ENCODE measurements around the gene OR2V1. TPM values are rescaled to one million over a fixed set of nuclear protein-coding genes. Genes with fewer than 3 reads are reported as not detected.
"Not testable (repeated sequence)": the region's sequence is repeated elsewhere in the genome, so short reads cannot be mapped to it uniquely, and the experiment has no call there.

OR2V1 gene
- total RNA-seq, 1 donor from 2014 or later = not detected

- Histone ChIP-seq H3K4me3 (no peak overlapping the region), H3K27ac (no peak overlapping the region), H4K20me1 (ENCODE audit: low read depth) (no peaks in the 10 kb centered on the region), H3K79me2 (ENCODE audit: low read depth) (no peaks in the 10 kb centered on the region), H3K4me1 (no peaks in the 10 kb centered on the region), H3K4me2 (no peak overlapping the region), H3K27me3 (peaks cover 3% of the 10 kb centered on the region), H3K9me3 (ENCODE audit: low read depth) (no peaks in the 10 kb centered on the region), H3K9ac (no peak overlapping the region), H2AFZ (replicated peaks) (peak overlapping the region; percentile 21), H3F3A (ENCODE audit: low read depth) (no peaks in the 10 kb centered on the region), H3K36me3 (no peaks in the 10 kb centered on the region)
- TF ChIP-seq EZH2 (IDR thresholded peaks at IDR 0.05) = no peak
- TF ChIP-seq EZH2phosphoT487 (IDR thresholded peaks at IDR 0.05) = no peak
- TF ChIP-seq CTCF (IDR thresholded peaks at IDR 0.05) = no peak
- Mint-ChIP-seq H3K4me3 (no peak overlapping the region), H3K27me3 (ENCODE audit: insufficient read depth, low read depth) (peaks cover 18% of the 10 kb centered on the region), H3K36me3 (no peaks in the 10 kb centered on the region), H3K27ac (no peak overlapping the region), H3K9me3 (peaks cover 6% of the 10 kb centered on the region), H3K4me1 (no peaks in the 10 kb centered on the region)
- DNase-seq (ENCODE audit: low spot score) = no peak
These were observed 19.1 kb upstream of the OR2V1 start for GRCh38 chr5:181149806-181150733.

- H3K9me3 Mint-ChIP-seq = peaks cover 10% of the 10 kb centered on the region
- Histone ChIP-seq H3F3A (ENCODE audit: low read depth) (no peaks in the 10 kb centered on the region), H3K27me3 (peaks cover 3% of the 10 kb centered on the region), H3K79me2 (ENCODE audit: low read depth) (no peaks in the 10 kb centered on the region), H3K27ac (no peak overlapping the region), H3K4me3 (no peak overlapping the region), H3K4me2 (no peak overlapping the region), H2AFZ (replicated peaks) (no peak overlapping the region), H3K9me3 (ENCODE audit: low read depth) (no peaks in the 10 kb centered on the region), H4K20me1 (ENCODE audit: low read depth) (no peaks in the 10 kb centered on the region), H3K9ac (no peak overlapping the region), H3K36me3 (no peaks in the 10 kb centered on the region), H3K4me1 (no peaks in the 10 kb centered on the region)
- H3K36me3 Mint-ChIP-seq = no peaks in the 10 kb centered on the region
- no peaks in the 10 kb centered on the region for H3K4me1 Mint-ChIP-seq
- DNase-seq (ENCODE audit: low spot score) = no peak
- TF ChIP-seq CTCF (IDR thresholded peaks at IDR 0.05) = no peak
- no peak for TF ChIP-seq EZH2phosphoT487 (IDR thresholded peaks at IDR 0.05)
- no peak for TF ChIP-seq EZH2 (IDR thresholded peaks at IDR 0.05)
- no peak overlapping the region for H3K4me3 Mint-ChIP-seq
- H3K27me3 Mint-ChIP-seq (ENCODE audit: insufficient read depth, low read depth) = peaks cover 15% of the 10 kb centered on the region
- H3K27ac Mint-ChIP-seq = no peak overlapping the region
These were observed 18.4 kb upstream of the OR2V1 start for GRCh38 chr5:181149355-181149754.

- H3K27ac ChIP-seq; H3K9ac ChIP-seq; H3K9me3 Mint-ChIP-seq; H3K36me3 Mint-ChIP-seq; H3K4me1 Mint-ChIP-seq; H4K20me1 ChIP-seq (ENCODE audit: low read depth); H3K27ac Mint-ChIP-seq; H3K36me3 ChIP-seq; H3K4me2 ChIP-seq; H3K79me2 ChIP-seq (ENCODE audit: low read depth); H3K4me1 ChIP-seq; H3K27me3 ChIP-seq; DNase-seq (ENCODE audit: low spot score); H3K4me3 ChIP-seq; H3K9me3 ChIP-seq (ENCODE audit: low read depth); H3F3A ChIP-seq (ENCODE audit: low read depth); H3K4me3 Mint-ChIP-seq: not testable (repeated sequence)
- H3K27me3 Mint-ChIP-seq (ENCODE audit: insufficient read depth, low read depth) = peaks cover 13% of the 10 kb centered on the region
- H2AFZ ChIP-seq (replicated peaks) = peak within 1 kb of the TSS; percentile 45
These were observed 16.1 kb upstream of the OR2V1 start, which contains the start of gene OR2V2 for GRCh38 chr5:181146927-181147636. Gene OR2V2, plus strand, starts transcription at chr5:181147586. Its CDS starts 7,357 bp downstream, at chr5:181154943.
